ENCODE data around the gene ERMP1. TPM values are rescaled to one million over a fixed set of nuclear protein-coding genes. Genes with fewer than 3 reads are reported as not detected.

The ERMP1 gene
- polyA plus RNA-seq, 1 of the 3 experiments (the other 2 are of a cell fraction), result 5.9 TPM

DNA sequence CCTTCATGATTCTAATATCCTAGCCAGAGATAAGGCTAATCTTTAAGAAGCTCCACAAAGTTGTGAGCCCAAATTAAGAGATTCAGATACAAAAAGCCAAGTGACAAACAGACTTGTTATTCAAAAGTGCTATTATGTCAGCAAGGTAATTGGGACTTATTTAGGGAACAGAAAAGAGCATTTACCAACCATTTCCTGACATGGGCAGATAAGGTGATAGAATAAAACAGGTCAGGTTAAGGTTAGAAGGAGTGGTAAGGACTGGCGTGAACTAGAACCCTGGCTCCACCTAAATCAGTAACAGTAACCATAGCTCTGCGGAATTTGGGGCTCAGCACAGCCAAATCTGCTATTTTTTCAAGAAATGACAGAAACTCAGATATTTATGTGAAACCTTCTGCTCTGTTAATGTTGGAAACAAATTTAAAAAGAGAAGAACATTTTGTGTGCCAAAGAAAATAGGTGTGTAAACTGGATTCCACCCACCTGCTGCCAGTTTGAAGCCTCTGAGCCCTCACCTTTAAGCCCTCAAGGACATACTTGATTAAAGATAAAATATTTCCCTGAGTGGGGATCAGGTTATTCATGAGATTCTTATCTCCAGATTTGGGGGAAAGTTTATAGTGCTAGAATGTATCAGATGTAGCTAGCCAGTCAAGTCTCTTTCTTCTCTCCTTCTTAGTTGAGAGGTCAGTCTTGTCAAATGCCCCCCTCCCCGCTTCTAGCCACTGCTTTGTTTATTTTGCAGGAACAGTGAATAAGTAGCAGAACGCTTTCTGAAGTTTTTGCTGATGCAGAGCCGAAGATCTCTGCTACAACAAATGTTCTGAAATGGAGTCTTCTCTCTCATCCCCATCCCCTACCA, 10.2 kb upstream of the ERMP1 start:
- H3K4me1 ChIP-seq (ENCODE audit: control insufficient read depth in 1 of 2, insufficient read depth in 2 of 2, low read depth in 1 of 2, low read length in 1 of 2), result peaks cover 7 to 9% of the 10 kb centered on the region in 2 experiments; a peak in 2 of 4 replicates
- no peaks in the 10 kb centered on the region for H3F3A ChIP-seq (replicated peaks; ENCODE audit: insufficient read depth)
- no peak overlapping the region for H3K4me3 ChIP-seq (ENCODE audit: low read depth in 2 of 2, low read length in 1 of 2)
- H4K20me1 ChIP-seq (ENCODE audit: insufficient read depth), result no peaks in the 10 kb centered on the region
- H3K27me3 ChIP-seq (ENCODE audit: insufficient read depth), result no peaks in the 10 kb centered on the region
- no peak for DNase-seq
- no peak overlapping the region for H2AFZ ChIP-seq (ENCODE audit: low read depth)
- H3K4me2 ChIP-seq, result no peak overlapping the region; the same call in 1 of the 2 replicates
- no peaks in the 10 kb centered on the region for H3K36me3 ChIP-seq (replicated peaks in 1 of 2; ENCODE audit: control insufficient read depth in 1 of 2, insufficient read depth in 2 of 2, low read length in 1 of 2)
- ChIA-PET POLR2A (no interaction called here), CTCF (interaction anchor here (1.0 to 4.1 kb wide), 2 partner anchors 8 to 10 kb away, joined by 3 to 23 read pairs; partner anchors contain the start of gene ERMP1)
- H3K9me2 ChIP-seq, result no peaks in the 10 kb centered on the region
- TF ChIP-seq, protein P1, sequence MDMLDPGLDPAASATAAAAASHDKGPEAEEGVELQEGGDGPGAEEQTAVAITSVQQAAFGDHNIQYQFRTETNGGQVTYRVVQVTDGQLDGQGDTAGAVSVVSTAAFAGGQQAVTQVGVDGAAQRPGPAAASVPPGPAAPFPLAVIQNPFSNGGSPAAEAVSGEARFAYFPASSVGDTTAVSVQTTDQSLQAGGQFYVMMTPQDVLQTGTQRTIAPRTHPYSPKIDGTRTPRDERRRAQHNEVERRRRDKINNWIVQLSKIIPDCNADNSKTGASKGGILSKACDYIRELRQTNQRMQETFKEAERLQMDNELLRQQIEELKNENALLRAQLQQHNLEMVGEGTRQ (IDR thresholded peaks at IDR 0.05; ENCODE audit: borderline replicate concordance, low read depth, low read length), result no peak
- no peak for TF ChIP-seq TAF1 (IDR thresholded peaks at IDR 0.05; ENCODE audit: borderline replicate concordance, low read depth, low read length)
- no peak for TF ChIP-seq MEF2A (IDR thresholded peaks at IDR 0.05; ENCODE audit: borderline replicate concordance, low read depth)
- TF ChIP-seq FOXJ3 (CRISPR knock-in tag; IDR thresholded peaks at IDR 0.05), result no peak
- no peak for TF ChIP-seq FOSL2 (IDR thresholded peaks at IDR 0.05; ENCODE audit: borderline replicate concordance, low read depth)
- no peak for TF ChIP-seq YY1 (IDR thresholded peaks at IDR 0.05; ENCODE audit: low read depth)
- no peak for TF ChIP-seq ELF1 (IDR thresholded peaks at IDR 0.05)
- no peak for TF ChIP-seq POLR2AphosphoS5 (IDR thresholded peaks at IDR 0.05; ENCODE audit: low read depth, low read length)
- no peak for TF ChIP-seq SMC3 (IDR thresholded peaks at IDR 0.05; ENCODE audit: low read depth, low read length)
- no peak for TF ChIP-seq RAD21 (IDR thresholded peaks at IDR 0.05; ENCODE audit: low read length)
- TF ChIP-seq MXI1 (IDR thresholded peaks at IDR 0.05; ENCODE audit: low read depth, low read length), result no peak
- TF ChIP-seq RFX5 (IDR thresholded peaks at IDR 0.05; ENCODE audit: low read length), result no peak
- TF ChIP-seq JUND (IDR thresholded peaks at IDR 0.05), result no peak
- TF ChIP-seq GABPA (IDR thresholded peaks at IDR 0.05; ENCODE audit: low read depth), result no peak
- WGBS (ENCODE audit: low lambda C conversion rate), result 91% methylated on average over 5 of the region's 5 CpGs
- no peak overlapping the region for H3K27ac ChIP-seq (ENCODE audit: low read depth in 2 of 2, low read length in 1 of 2)
- H3K9me3 ChIP-seq, result no peaks in the 10 kb centered on the region
- no peak overlapping the region for H3K9ac ChIP-seq
- H3K79me2 ChIP-seq (ENCODE audit: insufficient read depth), result no peaks in the 10 kb centered on the region

DNA sequence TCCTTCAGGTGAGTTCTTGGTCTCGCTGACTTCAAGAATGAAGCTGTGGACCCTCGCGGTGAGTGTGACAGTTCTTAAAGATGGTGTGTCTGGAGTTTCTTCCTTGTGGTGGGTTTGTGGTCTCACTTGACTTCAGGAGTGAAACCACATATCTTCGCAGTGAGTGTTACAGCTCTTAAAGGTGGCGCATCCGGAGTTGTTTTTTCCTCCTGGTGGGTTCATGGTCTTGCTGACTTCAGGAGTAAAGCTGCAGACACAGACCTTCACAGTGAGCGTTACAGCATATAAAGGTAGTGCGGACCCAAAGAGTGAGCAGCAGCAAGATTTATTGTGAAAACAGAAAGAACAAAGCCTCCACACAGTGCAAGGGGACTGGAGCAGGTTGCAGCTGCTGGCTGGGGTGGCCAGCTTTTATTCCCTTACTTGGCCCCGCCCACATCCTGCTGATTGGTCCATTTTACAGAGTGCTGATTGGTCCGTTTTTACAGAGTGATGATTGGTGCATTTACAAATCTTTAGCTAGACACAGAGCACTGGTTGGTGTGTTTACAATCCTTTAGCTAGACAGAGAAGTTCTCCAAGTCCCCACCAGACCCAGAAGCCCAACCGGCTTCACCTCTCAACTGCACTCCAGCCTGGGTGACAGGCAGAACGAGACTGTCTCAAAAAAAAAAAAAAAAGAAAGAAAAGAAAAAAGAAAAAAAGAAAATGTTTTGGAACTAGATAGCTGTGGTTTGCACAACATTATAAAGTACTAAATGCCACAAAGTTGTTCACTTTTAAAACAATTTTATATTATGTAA, 9.1 kb upstream of the ERMP1 start:
- no peak overlapping the region for H3K4me2 ChIP-seq
- no peak overlapping the region for H3K9ac ChIP-seq
- no peak overlapping the region for H2AFZ ChIP-seq (ENCODE audit: low read depth)
- no peaks in the 10 kb centered on the region for H3K79me2 ChIP-seq (ENCODE audit: insufficient read depth)
- no peaks in the 10 kb centered on the region for H3K36me3 ChIP-seq (replicated peaks in 1 of 2; ENCODE audit: control insufficient read depth in 1 of 2, insufficient read depth in 2 of 2, low read length in 1 of 2)
- no peak overlapping the region for H3K4me3 ChIP-seq (ENCODE audit: low read depth in 2 of 2, low read length in 1 of 2)
- ChIA-PET POLR2A (no interaction called here), CTCF (interaction anchor here (1.0 to 4.1 kb wide), 2 partner anchors 9 kb away, joined by 3 to 23 read pairs; partner anchors contain the start of gene ERMP1)
- H3K27me3 ChIP-seq (ENCODE audit: insufficient read depth), result no peaks in the 10 kb centered on the region
- no peaks in the 10 kb centered on the region for H3K9me2 ChIP-seq
- H3F3A ChIP-seq (replicated peaks; ENCODE audit: insufficient read depth), result no peaks in the 10 kb centered on the region
- DNase-seq, result no peak
- no peak overlapping the region for H3K27ac ChIP-seq (ENCODE audit: low read depth in 2 of 2, low read length in 1 of 2)
- 94% methylated on average over 12 of the region's 12 CpGs for WGBS (ENCODE audit: low lambda C conversion rate)
- H4K20me1 ChIP-seq (ENCODE audit: insufficient read depth), result no peaks in the 10 kb centered on the region
- no peaks in the 10 kb centered on the region for H3K9me3 ChIP-seq
- peaks cover 7 to 9% of the 10 kb centered on the region in 2 experiments; a peak in 2 of 4 replicates for H3K4me1 ChIP-seq (ENCODE audit: control insufficient read depth in 1 of 2, insufficient read depth in 2 of 2, low read depth in 1 of 2, low read length in 1 of 2)
- no peak for TF ChIP-seq POLR2AphosphoS5 (IDR thresholded peaks at IDR 0.05; ENCODE audit: low read depth, low read length)
- no peak for TF ChIP-seq MXI1 (IDR thresholded peaks at IDR 0.05; ENCODE audit: low read depth, low read length)
- no peak for TF ChIP-seq RXRA (IDR thresholded peaks at IDR 0.05; ENCODE audit: borderline replicate concordance, low read depth)
- TF ChIP-seq TEAD4 (IDR thresholded peaks at IDR 0.05; ENCODE audit: borderline replicate concordance, insufficient read depth), result no peak
- no peak for TF ChIP-seq YY1 (IDR thresholded peaks at IDR 0.05; ENCODE audit: low read depth)
- TF ChIP-seq ZBTB33 (IDR thresholded peaks at IDR 0.05; ENCODE audit: borderline replicate concordance, low read depth), result no peak
- no peak for TF ChIP-seq USF1 (IDR thresholded peaks at IDR 0.05; ENCODE audit: borderline replicate concordance, low read depth)
- TF ChIP-seq GABPA (IDR thresholded peaks at IDR 0.05; ENCODE audit: low read depth), result no peak
- TF ChIP-seq IRF3 (IDR thresholded peaks at IDR 0.05; ENCODE audit: low read depth, low read length), result no peak
- no peak for TF ChIP-seq RFX5 (IDR thresholded peaks at IDR 0.05; ENCODE audit: low read length)
- no peak for TF ChIP-seq GATA2 (CRISPR knock-in tag; IDR thresholded peaks at IDR 0.05)
- TF ChIP-seq FOXJ3 (CRISPR knock-in tag; IDR thresholded peaks at IDR 0.05), result no peak
- TF ChIP-seq SMC3 (IDR thresholded peaks at IDR 0.05; ENCODE audit: low read depth, low read length), result no peak
